ENCODE results near the gene ERVFRD-1.

ERVFRD-1 gene

GRCh38 chr6:11140056-11140455 lies 28.5 kb upstream of the ERVFRD-1 start:
- Histone ChIP-seq H3F3A (ENCODE audit: insufficient read depth, low read length) (no peaks in the 10 kb centered on the region), H3K27ac (ENCODE audit: low read depth, low read length, poor library complexity, severe bottlenecking) (no peak overlapping the region), H3K9me3 (ENCODE audit: low read length) (no peaks in the 10 kb centered on the region), H3K4me3 (ENCODE audit: low read depth, low read length, poor library complexity, severe bottlenecking) (no peak overlapping the region), H3K9me2 (ENCODE audit: low read depth, low read length) (no peaks in the 10 kb centered on the region), H2AFZ (ENCODE audit: low read length) (no peak overlapping the region), H3K79me2 (ENCODE audit: insufficient read depth, low read length) (no peaks in the 10 kb centered on the region), H4K20me1 (ENCODE audit: insufficient read depth, low read length) (no peaks in the 10 kb centered on the region), H3K9ac (ENCODE audit: low read length) (no peak overlapping the region), H3K4me2 (ENCODE audit: low read length) (no peak overlapping the region), H3K36me3 (ENCODE audit: insufficient read depth, low read length) (peaks cover 10% of the 10 kb centered on the region), H3K4me1 (ENCODE audit: insufficient read depth, low read length, severe bottlenecking) (no peaks in the 10 kb centered on the region), H3K27me3 (ENCODE audit: insufficient read depth, low read length) (no peaks in the 10 kb centered on the region)
- TF ChIP-seq EZH2 (IDR thresholded peaks at IDR 0.05; ENCODE audit: borderline replicate concordance, low read length) (no peak), CTCF (IDR thresholded peaks at IDR 0.05; ENCODE audit: low read length) (no peak)

- no peaks in the 10 kb centered on the region for H3K27me3 ChIP-seq (ENCODE audit: insufficient read depth, low read length)
- no peak overlapping the region for H3K4me3 ChIP-seq (ENCODE audit: low read depth, low read length, poor library complexity, severe bottlenecking)
- no peaks in the 10 kb centered on the region for H3K4me1 ChIP-seq (ENCODE audit: insufficient read depth, low read length, severe bottlenecking)
- H3K79me2 ChIP-seq (ENCODE audit: insufficient read depth, low read length), result no peaks in the 10 kb centered on the region
- no peak overlapping the region for H3K4me2 ChIP-seq (ENCODE audit: low read length)
- peaks cover 17% of the 10 kb centered on the region for H3K36me3 ChIP-seq (ENCODE audit: insufficient read depth, low read length)
- H3K9me2 ChIP-seq (ENCODE audit: low read depth, low read length), result no peaks in the 10 kb centered on the region
- TF ChIP-seq EZH2 (IDR thresholded peaks at IDR 0.05; ENCODE audit: borderline replicate concordance, low read length) (no peak), CTCF (IDR thresholded peaks at IDR 0.05; ENCODE audit: low read length) (no peak)
- no peak overlapping the region for H3K27ac ChIP-seq (ENCODE audit: low read depth, low read length, poor library complexity, severe bottlenecking)
- H3F3A ChIP-seq (ENCODE audit: insufficient read depth, low read length), result no peaks in the 10 kb centered on the region
- no peaks in the 10 kb centered on the region for H4K20me1 ChIP-seq (ENCODE audit: insufficient read depth, low read length)
- H2AFZ ChIP-seq (ENCODE audit: low read length), result no peak overlapping the region
- no peaks in the 10 kb centered on the region for H3K9me3 ChIP-seq (ENCODE audit: low read length)
- no peak overlapping the region for H3K9ac ChIP-seq (ENCODE audit: low read length)
Measured at GRCh38 chr6:11139051-11139960, 27.8 kb upstream of the ERVFRD-1 start.

GRCh38 chr6:11136809-11137208 lies 25.3 kb upstream of the ERVFRD-1 start:
- Histone ChIP-seq H3K27me3 (ENCODE audit: insufficient read depth, low read length) (no peaks in the 10 kb centered on the region), H3K9ac (ENCODE audit: low read length) (no peak overlapping the region), H3K4me3 (ENCODE audit: low read depth, low read length, poor library complexity, severe bottlenecking) (no peak overlapping the region), H3F3A (ENCODE audit: insufficient read depth, low read length) (no peaks in the 10 kb centered on the region), H3K36me3 (ENCODE audit: insufficient read depth, low read length) (peaks cover 17% of the 10 kb centered on the region), H3K9me3 (ENCODE audit: low read length) (0 out of 2 replicates have a peak, but pooled peaks cover under 1% of the 10 kb centered on the region), H4K20me1 (ENCODE audit: insufficient read depth, low read length) (no peaks in the 10 kb centered on the region), H3K27ac (ENCODE audit: low read depth, low read length, poor library complexity, severe bottlenecking) (no peak overlapping the region), H3K79me2 (ENCODE audit: insufficient read depth, low read length) (no peaks in the 10 kb centered on the region), H3K4me2 (ENCODE audit: low read length) (no peak overlapping the region), H2AFZ (ENCODE audit: low read length) (no peak overlapping the region), H3K4me1 (ENCODE audit: insufficient read depth, low read length, severe bottlenecking) (no peaks in the 10 kb centered on the region), H3K9me2 (ENCODE audit: low read depth, low read length) (no peaks in the 10 kb centered on the region)
- TF ChIP-seq CTCF (IDR thresholded peaks at IDR 0.05; ENCODE audit: low read length) (no peak), EZH2 (IDR thresholded peaks at IDR 0.05; ENCODE audit: borderline replicate concordance, low read length) (no peak)

All from OCI-LY1 (cell line).